MCF 10A (cell line): ENCODE results near the gene BSDC1. TPM values are rescaled to one million over a fixed set of nuclear protein-coding genes. Genes with fewer than 3 reads are reported as not detected.

ENCODE experiments used
- BruUV-seq: library from RNA; stranded (reverse); fragments of 400-500 nt; replicated peaks from 2 replicates; lab custom pipeline; 2021; lab: Mats Ljungman, UMichigan
- CTCF ChIA-PET: fragments of 300-600 bp; sonication (Branson Sonifier 250); formaldehyde crosslinking; extraction: SDS; loops from one replicate; lab custom pipeline; 2021; ENCODE audit warnings: antibody characterized with exemption, inconsistent platforms; lab: Yijun Ruan, JAX
- POLR2A ChIA-PET: fragments of 300-600, 350-650 bp; sonication (Branson Sonifier 250); formaldehyde crosslinking; extraction: SDS; loops from one replicate; lab custom pipeline; 2020; ENCODE audit warnings: antibody characterized with exemption, inconsistent platforms; lab: Yijun Ruan, JAX
- DNase-seq: peaks from one replicate; pipeline ENCODE4 v3.0.0-alpha.2; 2018; ENCODE audit not compliant: unreplicated experiment
- H3K27ac Mint-ChIP-seq: one replicate; pipeline ENCODE4 v1.8.0; 2022; ENCODE audit warnings: mild to moderate bottlenecking, low read depth, mixed read lengths; ENCODE audit not compliant: unreplicated experiment
- H3K27me3 Mint-ChIP-seq: one replicate; pipeline ENCODE4 v1.8.0; 2022; ENCODE audit warnings: mixed read lengths; ENCODE audit not compliant: insufficient read depth, unreplicated experiment
- H3K36me3 Mint-ChIP-seq: one replicate; pipeline ENCODE4 v1.8.0; 2022; ENCODE audit warnings: mild to moderate bottlenecking, moderate library complexity, mixed read lengths; ENCODE audit not compliant: insufficient read depth, unreplicated experiment
- H3K4me1 Mint-ChIP-seq: one replicate; pipeline ENCODE4 v1.8.0; 2022; ENCODE audit warnings: mixed read lengths; ENCODE audit not compliant: insufficient read depth, unreplicated experiment
- H3K4me3 Mint-ChIP-seq: one replicate; pipeline ENCODE4 v1.8.0; 2022; ENCODE audit warnings: mild to moderate bottlenecking, moderate library complexity, mixed read lengths; ENCODE audit not compliant: unreplicated experiment
- H3K9me3 Mint-ChIP-seq: one replicate; pipeline ENCODE4 v1.8.0; 2022; ENCODE audit warnings: mixed read lengths; ENCODE audit not compliant: unreplicated experiment
- CTCF ChIP-seq: fragments of 200-600 bp; IDR thresholded peaks from one replicate; pipeline ENCODE4 v1.8.0; 2022; ENCODE audit warnings: antibody characterized with exemption, mild to moderate bottlenecking; ENCODE audit not compliant: unreplicated experiment
- intact Hi-C: fragments of 100-400 bp; cut with micrococcal nuclease; formaldehyde crosslinking; loops from 2 replicates; pipeline ENCODE4 v1.14.1; 2022
- total RNA-seq: library from RNA; stranded (reverse); gene quantifications from 2 replicates; pipeline ENCODE4 v1.2.3, GENCODE V29; 2022

The BSDC1 gene
- total RNA-seq, 1 experiment from 2014 or later: 52.6 TPM

- Mint-ChIP-seq H3K9me3 (no peaks in the 10 kb centered on the region), H3K27ac (no peak overlapping the region), H3K27me3 (no peaks in the 10 kb centered on the region), H3K4me3 (no peak overlapping the region), H3K4me1 (no peaks in the 10 kb centered on the region), H3K36me3 (peaks cover 82% of the 10 kb centered on the region)
- BruUV-seq: no TSS peak
- DNase-seq: no peak
- no peak for TF ChIP-seq CTCF
- intact Hi-C loops: no loop called here
- ChIA-PET POLR2A (no interaction called here), CTCF (interaction anchor here (0.5 to 1.0 kb wide), 2 partner anchors 152 to 302 kb away, joined by 3 to 4 read pairs; no protein-coding TSS in a partner anchor)
Observed at GRCh38 chr1:32367912-32368635, 26.2 kb downstream of the BSDC1 start.

GRCh38 chr1:32365445-32365844 lies 28.8 kb downstream of the BSDC1 start:
- Mint-ChIP-seq H3K4me1 (no peaks in the 10 kb centered on the region), H3K27ac (no peak overlapping the region), H3K27me3 (no peaks in the 10 kb centered on the region), H3K4me3 (no peak overlapping the region), H3K36me3 (peaks cover 70% of the 10 kb centered on the region), H3K9me3 (no peaks in the 10 kb centered on the region)
- intact Hi-C loops: no loop called here
- POLR2A ChIA-PET: interaction anchor here (0.7 to 2.2 kb wide), 3 partner anchors 12 to 29 kb away, joined by 3 to 6 read pairs (median 4); partner anchors contain the start of gene BSDC1
- TF ChIP-seq CTCF: no peak
- CTCF ChIA-PET: interaction anchor here (0.5 to 0.6 kb wide), 2 partner anchors 17 to 374 kb away, joined by 3 to 4 read pairs; no protein-coding TSS in a partner anchor
- TSS peak; percentile 17 for BruUV-seq
- DNase-seq: no peak

GRCh38 chr1:32364836-32365235 lies 29.4 kb downstream of the BSDC1 start:
- H3K36me3 Mint-ChIP-seq: peaks cover 68% of the 10 kb centered on the region
- no peaks in the 10 kb centered on the region for H3K9me3 Mint-ChIP-seq
- H3K4me3 Mint-ChIP-seq: no peak overlapping the region
- no peak overlapping the region for H3K27ac Mint-ChIP-seq
- intact Hi-C loops: no loop called here
- ChIA-PET CTCF (interaction anchor here (0.5 kb wide), 1 partner anchor 17 kb away, joined by 3 read pairs; no protein-coding TSS in a partner anchor), POLR2A (interaction anchor here (0.8 to 2.2 kb wide), 2 partner anchors 12 to 30 kb away, joined by 4 to 6 read pairs; partner anchors contain the start of gene BSDC1)
- no peaks in the 10 kb centered on the region for H3K27me3 Mint-ChIP-seq
- TF ChIP-seq CTCF: no peak
- no peaks in the 10 kb centered on the region for H3K4me1 Mint-ChIP-seq
- no TSS peak for BruUV-seq
- no peak for DNase-seq

- DNase-seq: peak; percentile 23
- ChIA-PET POLR2A (interaction anchor here (0.6 to 2.2 kb wide), 3 partner anchors 11 to 148 kb away, joined by 3 to 6 read pairs (median 4); partner anchors contain the start of gene BSDC1), CTCF (interaction anchor here (0.6 to 0.8 kb wide), 2 partner anchors 11 to 12 kb away, joined by 4 read pairs; no protein-coding TSS in a partner anchor)
- Mint-ChIP-seq H3K9me3 (no peaks in the 10 kb centered on the region), H3K36me3 (peaks cover 62% of the 10 kb centered on the region), H3K4me3 (no peak overlapping the region), H3K27ac (no peak overlapping the region), H3K4me1 (no peaks in the 10 kb centered on the region), H3K27me3 (no peaks in the 10 kb centered on the region)
- BruUV-seq: no TSS peak
- intact Hi-C loops: no loop called here
- no peak for TF ChIP-seq CTCF
Observed at GRCh38 chr1:32363713-32364112, 30.5 kb downstream of the BSDC1 start.
